Frontal cortex (tissue), 4 donors: ENCODE measurements around the gene SACM1L. TPM values are rescaled to one million over a fixed set of nuclear protein-coding genes. Genes with fewer than 3 reads are reported as not detected.
"Not testable (repeated sequence)": the region's sequence is repeated elsewhere in the genome, so short reads cannot be mapped to it uniquely, and the experiment has no call there.

Source experiments
- DNase-seq, 2 donors: peaks; one replicate each; pipeline ENCODE4 v3.0.0; 2012; ENCODE audit warnings: low spot score in 2 of 2
- FAIRE-seq: peaks from 2 replicates; lab custom pipeline; 2012; peaks lifted over from hg19 to GRCh38; lab: Jason Lieb, UNC
- total RNA-seq: library from RNA; depleted of rRNA; stranded (reverse); fragments of >200 nt; gene quantifications from one replicate; pipeline ENCODE4 v1.2.3, GENCODE V29; 2014
- donor health status: control.
- donor health status: control.
- donor health status: control.

The SACM1L gene
- total RNA-seq, 1 donor from 2014 or later, result 34.2 TPM

DNA sequence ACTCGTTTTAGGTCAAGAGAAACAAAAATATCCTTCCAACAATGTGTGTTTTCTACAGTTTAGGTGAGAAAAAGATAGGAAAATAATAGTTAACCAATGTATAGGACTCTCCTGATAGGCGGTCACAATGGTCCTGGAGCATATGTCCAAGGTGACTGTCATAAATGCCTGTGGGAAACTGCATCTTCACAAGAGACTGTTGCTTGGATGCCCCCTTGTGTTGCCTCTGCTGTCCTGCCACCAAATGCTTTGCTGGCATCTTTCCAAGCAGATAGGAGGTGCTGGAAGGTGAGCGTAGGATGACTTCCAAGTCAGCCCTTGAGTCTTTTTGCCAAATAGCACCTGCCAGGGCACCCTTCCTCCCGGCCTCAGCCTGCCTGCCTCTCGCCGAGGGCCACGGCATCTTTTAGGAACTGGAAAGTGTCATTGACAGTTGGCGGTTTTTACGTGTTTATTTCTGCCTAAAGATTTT, 24.1 kb upstream of the SACM1L start:
- DNase-seq, result no peak
- FAIRE-seq, result no peak

DNA sequence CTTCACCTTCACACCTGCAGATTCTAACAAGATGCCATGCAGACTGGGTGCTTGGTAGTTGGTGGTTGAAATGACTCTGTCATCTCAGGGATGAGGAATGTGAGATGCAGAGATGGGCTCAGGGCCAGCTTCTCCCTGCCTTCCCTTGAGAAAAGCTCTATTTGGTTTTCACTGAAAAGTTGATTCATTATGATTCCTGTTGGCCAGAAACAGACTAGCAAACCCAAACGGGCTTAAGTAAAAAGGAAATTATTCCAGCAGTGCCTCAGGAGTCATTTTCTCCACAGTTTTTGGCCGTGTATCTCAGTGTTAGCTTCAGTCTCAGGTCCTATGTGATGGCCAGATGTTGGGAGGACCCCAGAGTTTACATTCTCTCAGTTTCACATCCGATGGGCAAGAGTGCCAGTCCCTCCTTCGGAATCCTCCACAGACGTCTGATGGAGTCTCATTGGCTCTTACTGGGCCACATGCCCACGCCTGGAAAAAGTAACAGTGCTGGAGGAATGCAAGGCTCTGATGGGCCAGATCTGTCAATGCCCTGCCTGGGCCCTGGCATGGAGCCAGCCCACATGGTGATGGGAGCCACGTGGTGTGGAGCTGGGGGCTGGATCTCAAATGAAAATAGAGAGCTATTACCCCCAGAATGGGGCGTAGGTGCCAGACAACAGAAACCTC, 22.3 kb upstream of the SACM1L start:
- FAIRE-seq (no peak), DNase-seq (no peak)

DNA sequence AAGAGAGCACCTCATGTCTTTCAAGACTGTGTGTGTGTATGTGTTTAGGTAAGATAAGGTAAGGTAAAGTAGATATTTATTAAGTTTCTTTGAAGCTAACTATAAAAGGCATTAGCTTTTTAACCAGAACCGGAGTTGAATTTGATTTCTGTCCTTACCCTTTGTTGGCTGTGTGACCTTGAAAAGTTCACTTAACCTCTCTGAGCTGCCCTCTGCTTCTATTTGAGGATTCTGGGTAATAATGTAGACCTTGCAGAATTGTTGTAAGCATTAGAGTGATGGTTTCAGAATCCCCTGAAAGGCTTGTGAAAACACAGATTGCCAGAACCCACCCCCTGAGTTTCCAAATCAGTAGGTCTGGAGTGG, 21.6 kb upstream of the SACM1L start:
- FAIRE-seq (no peak), DNase-seq (no peak)

DNA sequence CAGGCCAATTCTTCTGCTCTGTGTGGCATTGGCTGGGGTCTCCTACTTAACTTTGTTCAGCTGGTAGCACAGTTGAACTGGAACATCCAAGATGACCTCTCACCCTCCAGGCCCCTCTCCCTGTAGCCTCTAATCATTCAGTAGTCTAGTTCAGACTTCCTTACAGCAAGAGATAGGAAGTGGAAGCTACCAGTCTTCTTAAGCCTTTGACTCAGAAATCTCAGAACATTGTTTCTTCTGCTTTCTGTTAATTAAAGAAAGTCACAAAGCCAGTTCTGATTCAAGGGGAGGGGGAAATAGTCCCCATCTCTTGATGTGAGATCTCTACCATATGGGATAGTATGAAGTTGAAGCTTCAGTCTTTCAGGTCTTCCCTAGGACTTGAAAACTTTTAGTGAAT, 18.8 kb upstream of the SACM1L start:
- FAIRE-seq (no peak), DNase-seq (no peak)

DNA sequence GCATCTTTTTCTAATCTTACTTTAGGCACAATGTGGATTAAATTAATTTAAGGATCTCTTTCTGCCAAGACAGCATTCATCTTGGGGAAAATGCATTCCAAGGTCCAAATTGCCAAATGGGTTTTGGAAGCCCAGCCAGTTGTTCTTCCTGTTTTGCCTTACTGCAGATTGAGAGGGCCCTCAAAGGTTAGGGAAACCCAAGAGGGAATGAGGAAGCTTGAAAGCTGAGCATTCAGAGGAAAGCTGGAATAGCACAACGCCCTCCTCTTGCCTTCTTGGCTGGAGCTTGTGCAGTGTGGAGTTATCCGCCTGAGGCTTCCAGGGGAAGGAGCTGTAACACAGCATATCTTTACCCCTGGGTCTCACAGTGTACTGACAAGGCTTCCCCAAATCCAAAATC, 18.2 kb upstream of the SACM1L start:
- DNase-seq (no peak), FAIRE-seq (no peak)

DNA sequence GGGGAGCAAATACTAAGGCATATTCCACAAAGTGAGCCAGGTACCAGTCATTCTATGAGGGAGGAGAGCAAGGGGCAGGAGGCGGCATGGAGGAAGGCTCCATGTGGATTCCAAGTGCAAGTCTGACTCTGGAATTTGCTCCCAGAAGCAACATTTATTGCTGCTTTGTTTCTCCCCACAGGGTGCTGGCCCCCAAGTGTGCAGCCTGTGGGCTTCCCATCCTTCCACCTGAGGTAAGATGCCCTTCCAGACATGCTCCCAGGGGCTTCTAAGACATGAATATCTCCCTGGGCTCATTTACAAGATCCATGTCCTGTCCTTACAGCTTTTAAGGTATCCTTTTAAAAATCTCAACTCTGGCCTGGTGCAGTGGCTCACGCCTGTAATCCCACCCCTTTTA, 15.9 kb upstream of the SACM1L start:
- no peak for DNase-seq
- FAIRE-seq, result no peak

DNA sequence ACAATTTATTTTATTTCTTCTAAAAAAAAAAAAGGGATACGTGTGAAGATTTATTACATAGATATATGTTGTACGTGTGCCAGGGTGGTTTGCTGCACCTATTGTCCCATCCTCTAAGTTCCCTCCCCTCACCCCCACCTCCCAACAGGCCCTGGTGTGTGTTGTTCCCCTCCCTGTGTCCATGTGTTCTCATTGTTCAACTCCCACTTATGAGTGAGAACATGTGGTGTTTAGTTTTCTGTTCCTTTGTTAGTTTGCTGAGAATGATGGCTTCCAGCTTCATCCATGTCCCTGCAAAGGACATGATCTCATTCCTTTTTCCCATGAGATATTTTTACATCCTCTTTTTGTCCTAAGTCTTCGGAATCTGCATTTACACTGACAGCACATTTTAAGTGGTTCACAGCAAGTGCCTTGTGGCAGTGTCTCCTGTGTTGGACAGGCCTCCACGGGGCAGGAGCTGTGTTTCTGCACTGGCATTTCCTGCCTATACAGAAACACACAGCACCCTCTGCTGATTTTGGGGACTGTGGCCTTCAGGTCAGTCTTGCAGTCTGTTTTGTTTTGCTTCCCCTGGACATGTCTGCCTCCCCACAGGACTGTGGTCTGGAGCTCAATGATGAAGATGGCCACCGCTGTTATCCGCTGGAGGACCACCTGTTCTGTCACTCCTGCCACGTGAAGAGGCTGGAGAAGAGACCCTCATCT, 12.7 kb upstream of the SACM1L start:
- FAIRE-seq (no peak), DNase-seq (no peak)

DNA sequence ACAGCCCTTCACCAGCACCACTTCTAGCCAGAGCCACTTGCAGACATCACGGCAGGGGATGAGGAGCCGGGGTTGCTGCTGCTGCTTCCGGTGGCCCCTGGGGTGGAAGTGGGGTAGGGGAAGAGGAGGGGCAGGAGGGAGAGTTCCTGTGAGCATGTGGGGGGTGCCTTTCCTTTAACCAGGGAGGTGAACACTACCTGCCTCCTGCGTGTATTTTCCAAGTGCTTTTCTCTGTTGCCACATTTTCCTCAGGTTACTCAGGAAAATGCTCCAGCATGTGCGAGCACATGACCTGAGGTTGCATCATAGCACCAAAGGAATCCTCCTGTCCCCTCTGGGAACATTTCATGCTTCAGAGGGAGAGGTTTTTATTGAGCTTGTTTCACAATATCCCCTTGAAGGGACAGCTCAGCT, 12.2 kb upstream of the SACM1L start:
- no peak for DNase-seq
- no peak for FAIRE-seq

DNA sequence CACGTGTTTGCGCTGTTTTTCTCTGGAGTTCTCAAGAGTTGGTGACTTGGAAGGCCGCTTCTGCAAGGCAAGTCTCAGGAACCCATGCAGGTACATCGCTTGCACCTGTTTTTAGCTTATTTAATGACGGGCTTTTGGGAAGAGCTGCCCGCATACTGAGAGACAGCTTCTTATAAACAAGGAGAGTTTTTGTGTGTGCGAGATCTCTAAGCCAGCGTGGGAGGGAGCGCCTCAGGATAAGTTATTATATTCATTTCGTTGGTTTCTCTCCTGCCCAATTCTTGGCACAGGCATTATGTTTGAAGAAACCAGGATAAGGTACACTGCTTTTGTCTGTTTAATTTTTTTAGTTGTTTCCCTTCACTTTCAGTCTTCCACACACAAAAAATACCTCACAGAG, 11.4 kb upstream of the SACM1L start:
- FAIRE-seq (no peak), DNase-seq (no peak)

DNA sequence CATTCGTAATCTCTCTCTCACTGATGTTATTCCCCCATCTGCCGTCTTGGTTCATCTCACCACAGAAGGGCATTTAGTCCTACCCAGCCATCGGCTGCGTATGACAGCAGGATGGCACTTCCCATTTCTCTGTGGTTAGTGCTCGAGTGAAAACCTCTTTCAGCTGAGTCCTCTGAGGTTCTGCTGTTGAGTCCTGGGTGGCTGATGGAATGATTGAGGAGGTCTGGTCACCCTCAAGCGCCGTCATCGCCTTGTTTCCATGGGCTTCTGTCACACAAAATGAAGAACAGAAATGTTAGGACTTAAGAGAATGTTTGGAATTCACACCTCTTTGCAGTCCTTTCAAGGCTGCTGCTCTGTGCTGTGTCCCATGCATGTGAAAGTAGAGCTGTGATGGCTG, 9.4 kb upstream of the SACM1L start:
- DNase-seq (no peak), FAIRE-seq (no peak)

DNA sequence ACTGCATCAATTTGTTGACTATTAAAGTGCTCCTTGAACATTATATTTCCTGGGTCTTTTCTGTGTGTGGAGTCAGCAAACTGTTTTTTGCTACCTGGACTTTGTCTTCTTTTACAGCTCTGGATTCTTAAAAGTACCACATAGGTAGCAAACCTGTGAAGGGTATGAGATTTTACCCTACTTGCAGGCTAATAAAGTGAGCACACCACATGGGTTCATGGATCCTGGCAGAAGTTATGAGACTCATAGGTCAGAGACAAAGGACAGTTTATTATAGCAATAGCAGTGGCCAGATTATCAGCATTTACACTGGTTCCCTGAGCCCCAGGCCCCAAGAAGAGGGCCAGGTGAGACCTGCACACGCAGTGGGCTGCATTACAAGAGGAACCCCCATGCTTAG, 8.0 kb upstream of the SACM1L start:
- DNase-seq (no peak), FAIRE-seq (no peak)

DNA sequence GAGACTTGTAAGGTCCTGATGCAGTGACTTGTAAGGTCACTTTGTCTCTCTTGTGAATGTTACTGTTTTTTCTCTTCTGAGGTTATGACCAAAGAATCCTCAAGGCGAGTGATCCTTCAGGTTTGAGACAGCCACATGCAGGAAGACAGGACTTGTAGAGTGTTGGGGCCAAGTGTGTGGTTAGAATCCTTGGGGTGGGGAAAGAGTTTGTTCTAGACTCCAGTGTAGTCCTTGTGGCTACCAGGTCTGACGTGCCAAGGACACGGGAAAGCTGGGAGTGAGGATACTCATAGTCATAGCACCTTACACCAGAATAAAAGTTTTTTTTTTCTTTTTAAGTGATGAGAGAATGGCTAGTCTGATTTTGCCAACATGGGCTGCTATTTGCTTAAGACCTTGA, 7.3 kb upstream of the SACM1L start:
- FAIRE-seq (no peak), DNase-seq (no peak)

DNA sequence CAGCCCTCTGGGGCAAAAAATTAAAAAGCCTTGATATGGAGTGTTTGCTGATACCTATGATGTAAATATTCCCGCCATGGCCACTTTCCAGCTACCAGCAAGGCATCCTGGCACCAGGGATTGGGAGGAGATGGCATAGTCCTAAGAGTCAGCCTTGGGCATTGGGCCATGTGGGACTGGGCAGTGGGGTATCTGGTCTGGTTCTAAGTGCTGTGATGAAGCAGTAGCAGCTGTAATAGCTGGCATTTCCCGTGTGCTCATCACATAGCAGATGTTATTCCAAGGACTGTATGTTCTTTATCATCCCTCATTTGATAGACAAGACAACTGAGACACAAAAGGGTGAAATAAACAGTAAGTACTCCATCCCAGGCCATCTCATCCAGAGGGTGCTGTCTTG, 6.9 kb upstream of the SACM1L start:
- DNase-seq, result no peak
- FAIRE-seq, result no peak

DNA sequence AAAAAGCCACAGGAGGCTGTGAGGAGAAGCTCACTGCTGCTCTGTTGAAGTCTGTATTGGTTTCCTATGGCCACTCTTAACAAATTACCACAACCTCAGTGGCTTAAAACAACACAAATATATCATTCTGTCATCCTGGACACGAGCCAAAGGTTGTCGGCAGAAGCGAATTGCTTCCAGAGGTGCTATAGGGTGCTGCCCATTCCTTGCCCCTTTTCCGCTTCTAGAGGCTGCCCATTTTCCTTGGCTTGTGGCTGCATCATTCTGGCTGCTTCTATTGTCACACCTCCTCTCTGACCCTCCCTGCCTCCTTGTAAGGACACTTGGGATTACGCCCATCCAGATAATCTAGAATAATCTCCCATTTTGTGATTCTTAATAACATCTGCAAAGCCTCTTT, 6.4 kb upstream of the SACM1L start:
- FAIRE-seq, result no peak

DNA sequence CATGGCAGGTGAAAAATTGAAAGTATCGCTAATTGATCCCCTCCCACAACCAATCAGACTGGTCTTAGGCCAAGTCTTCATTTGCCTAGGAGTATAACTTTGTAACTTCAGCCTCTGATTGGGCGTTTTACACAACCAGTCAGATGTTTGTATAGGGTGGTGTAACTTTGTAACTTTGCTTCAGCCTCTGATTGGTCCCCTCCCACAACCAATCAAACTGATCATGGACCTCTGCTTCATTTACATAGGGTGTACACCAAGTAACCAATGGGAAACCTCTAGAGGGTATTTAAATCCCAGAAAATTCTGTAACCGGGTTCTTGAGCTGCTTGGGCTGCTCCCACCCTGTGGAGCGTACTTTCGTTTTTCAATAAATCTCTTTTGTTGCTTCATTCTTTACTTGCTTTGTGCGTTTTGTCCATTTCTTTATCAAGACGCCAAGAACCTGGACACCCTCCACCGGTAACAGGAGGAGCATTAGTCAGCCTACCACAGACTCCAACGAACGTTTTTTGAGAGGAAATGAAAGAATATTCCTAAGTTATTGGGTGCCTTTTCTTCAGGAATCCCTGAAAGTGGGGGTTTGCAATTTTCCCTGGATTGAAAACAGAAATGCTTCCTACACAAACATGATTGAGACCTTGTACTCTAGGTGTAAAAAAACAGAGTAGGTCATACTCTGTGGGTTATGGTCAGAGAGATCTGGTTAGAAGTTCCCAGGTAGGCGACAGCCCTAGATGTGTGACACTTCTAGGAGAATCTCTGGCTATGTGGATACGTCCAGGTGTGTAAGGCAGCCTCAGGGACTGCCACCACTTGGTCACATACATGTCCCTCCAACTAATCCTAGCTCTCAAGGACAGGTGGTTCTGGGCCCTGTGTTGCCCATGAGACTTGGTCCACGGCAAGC, 5.5 kb upstream of the SACM1L start:
- FAIRE-seq, result no peak
- DNase-seq, result no peak

More for the DNA sequence above, 6.4 kb upstream of the SACM1L start:
- no peak for DNase-seq

DNA sequence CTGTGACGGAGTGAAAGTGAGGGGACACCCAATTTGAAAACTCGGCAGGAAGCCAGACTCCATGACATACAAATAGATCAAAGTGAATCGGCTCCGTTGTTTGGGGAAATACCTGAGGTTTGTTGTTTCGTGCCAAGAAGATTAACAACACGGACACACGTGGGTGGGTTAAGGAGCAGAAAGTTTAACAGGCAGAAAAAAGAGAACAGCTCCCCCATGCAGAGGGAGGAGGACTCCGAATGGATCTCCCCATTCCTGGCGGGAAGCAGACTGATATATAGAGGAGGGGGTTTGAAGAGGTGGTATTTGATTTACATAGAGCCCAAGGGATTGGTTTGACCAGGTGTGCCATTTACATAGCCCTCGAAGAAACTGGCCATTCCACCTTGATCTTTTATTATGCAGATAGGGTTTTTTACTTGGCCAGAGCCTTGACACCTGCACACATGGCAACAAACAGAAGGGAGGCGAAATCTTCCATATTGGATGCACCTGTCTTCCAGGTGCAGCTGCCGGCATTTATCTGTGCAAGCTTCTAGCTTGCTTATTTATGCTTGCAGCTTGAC, 4.8 kb upstream of the SACM1L start:
- FAIRE-seq (no peak), DNase-seq (no peak)

DNA sequence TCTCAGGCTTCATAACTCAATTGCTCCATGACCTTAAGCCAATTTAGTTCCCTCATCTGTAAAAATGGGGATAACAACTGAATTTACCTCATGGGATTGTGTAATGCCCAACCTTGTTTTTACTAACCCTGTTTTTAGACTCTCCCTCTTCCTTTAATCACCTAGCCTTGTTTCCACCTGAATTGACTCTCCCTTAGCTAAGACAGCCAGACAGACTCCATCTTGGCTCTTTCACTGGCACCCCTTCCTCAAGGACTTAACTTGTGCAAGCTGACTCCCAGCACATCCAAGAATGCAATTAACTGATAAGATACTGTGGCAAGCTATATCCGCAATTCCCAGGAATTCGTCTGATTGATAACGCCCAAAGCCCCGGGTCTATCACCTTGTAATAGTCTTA, 3.5 kb upstream of the SACM1L start:
- not testable (repeated sequence) for FAIRE-seq, DNase-seq

DNA sequence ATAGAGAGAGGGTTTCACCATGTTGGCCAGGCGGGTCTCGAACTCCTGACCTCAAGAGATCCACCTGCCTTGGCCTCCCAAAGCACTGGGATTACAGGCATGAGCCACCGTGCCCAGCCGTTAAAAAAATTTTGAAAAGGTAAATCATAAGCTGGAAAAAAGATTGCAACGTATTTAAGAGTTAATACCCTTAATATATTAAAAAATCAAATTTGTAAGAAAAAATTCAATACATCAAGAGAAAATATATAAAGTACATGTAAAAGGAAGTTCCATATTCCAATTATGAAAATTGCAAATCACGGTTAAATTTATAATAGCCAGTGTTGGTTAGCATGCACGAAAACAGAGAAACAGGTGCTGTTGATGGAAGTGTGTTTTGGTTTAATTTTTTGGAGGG, 2.3 kb upstream of the SACM1L start:
- no peak for FAIRE-seq
- no peak for DNase-seq

DNA sequence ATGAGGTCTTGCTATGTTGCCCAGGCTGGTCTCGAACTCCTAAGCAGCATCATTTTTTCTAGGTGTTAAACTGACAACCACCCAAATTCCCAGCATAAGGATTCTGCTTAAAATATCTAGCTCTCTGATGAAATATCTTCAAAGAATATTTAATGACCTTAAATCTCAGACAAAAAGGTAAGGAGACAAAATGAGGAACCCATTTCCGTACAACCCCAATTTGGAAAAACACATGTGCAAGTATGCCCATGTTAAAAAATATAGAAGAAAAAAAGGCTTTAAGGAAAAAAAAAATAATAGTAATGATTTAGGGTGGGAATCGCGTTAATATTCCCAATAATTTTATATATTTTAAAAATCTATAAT, 1.4 kb upstream of the SACM1L start:
- FAIRE-seq (no peak), DNase-seq (no peak)

DNA sequence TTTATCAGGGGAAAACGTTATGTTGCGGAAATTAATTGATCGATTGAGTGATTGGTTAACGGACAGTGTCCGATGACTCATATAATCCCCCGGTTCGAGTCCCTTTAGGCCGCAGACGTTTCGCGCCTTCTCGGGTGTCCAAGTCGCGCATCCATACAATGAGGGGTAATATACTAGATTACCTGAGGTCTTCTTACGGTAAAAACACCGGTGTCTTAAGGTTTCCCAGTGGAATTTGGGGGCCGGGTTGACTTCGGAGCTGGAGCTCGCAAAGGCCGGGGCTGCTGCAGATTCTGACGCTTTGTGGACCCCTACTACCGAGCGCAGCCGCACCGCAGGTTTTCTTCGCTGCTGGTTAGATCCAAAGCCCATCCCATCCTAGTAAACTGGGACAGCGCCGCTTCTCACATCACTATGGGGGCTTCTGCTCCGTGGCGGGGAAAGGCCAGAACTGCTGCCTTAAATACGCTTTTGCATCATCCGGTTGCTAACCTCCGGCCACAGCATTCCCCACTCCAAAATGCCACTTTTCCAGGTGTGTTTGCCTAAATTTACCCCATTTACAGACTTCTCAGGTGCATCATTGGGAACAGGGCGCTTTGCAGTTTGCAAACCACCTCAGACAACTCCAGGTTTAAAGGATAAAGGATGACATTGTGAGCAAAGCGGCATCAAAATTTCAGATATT, 858 bp upstream of the SACM1L start:
- DNase-seq (no peak), FAIRE-seq (no peak)
